HG02870 (cell line): Measurements from ENCODE around the gene LMF1.

Experiments used
- ATAC-seq: cut with Tn5 transposase; IDR thresholded peaks from one replicate; pipeline ENCODE4 v1.9.1; 2021; ENCODE audit warnings: mild to moderate bottlenecking, moderate library complexity; ENCODE audit not compliant: unreplicated experiment

The LMF1 gene

DNA sequence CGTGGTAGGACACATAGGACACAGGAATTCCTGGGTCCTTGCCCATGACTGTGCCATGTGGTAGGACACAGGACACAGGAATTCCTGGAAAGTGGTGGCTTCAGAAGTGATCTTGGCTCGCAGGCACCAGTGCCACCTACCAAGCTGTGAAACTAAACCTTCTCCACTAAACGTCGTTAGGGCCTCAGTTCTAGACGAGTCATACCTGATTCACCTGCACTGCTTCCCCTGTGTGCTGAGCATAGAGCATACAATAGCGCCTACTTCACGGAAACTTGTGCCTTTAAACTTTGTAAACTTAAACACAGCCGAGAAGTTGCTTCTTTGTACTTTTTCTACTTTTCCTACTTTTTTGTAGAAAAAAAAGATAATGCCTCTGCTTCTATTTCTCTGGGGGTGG lies 15.6 kb upstream of the LMF1 start:
- no peak for ATAC-seq

- no peak for ATAC-seq
Observed at GRCh38 chr16:985646-986400, 15.0 kb upstream of the LMF1 start.

DNA sequence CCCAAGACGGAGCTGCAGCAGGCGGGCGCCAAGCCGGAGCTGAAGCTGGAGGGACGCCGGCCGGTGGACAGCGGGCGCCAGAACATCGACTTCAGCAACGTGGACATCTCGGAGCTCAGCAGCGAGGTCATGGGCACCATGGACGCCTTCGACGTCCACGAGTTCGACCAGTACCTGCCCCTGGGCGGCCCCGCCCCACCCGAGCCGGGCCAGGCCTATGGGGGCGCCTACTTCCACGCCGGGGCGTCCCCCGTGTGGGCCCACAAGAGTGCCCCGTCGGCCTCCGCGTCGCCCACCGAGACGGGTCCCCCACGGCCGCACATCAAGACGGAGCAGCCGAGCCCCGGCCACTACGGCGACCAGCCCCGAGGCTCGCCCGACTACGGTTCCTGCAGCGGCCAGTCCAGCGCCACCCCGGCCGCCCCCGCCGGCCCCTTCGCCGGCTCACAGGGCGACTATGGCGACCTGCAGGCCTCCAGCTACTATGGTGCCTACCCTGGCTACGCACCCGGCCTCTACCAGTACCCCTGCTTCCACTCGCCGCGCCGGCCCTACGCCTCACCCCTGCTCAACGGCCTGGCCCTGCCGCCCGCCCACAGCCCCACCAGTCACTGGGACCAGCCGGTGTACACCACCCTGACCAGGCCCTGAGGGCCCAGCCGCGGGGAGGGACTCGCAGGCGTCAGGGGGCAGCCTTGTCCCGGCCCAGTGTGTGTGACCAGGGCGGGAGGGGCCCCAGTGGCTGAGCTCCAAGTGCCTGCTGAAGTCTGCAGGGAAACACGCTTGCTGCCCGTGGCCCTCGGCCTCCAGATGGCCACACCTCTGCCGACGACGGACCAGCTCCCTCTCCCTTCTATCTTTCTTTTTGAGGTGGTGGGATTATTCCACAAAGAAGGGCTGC lies 14.2 kb upstream of the LMF1 start:
- no peak for ATAC-seq

- no peak for ATAC-seq
Observed at GRCh38 chr16:984121-984694, 13.4 kb upstream of the LMF1 start.

- ATAC-seq, result no peak
Observed at GRCh38 chr16:983044-984030, 12.6 kb upstream of the LMF1 start.

DNA sequence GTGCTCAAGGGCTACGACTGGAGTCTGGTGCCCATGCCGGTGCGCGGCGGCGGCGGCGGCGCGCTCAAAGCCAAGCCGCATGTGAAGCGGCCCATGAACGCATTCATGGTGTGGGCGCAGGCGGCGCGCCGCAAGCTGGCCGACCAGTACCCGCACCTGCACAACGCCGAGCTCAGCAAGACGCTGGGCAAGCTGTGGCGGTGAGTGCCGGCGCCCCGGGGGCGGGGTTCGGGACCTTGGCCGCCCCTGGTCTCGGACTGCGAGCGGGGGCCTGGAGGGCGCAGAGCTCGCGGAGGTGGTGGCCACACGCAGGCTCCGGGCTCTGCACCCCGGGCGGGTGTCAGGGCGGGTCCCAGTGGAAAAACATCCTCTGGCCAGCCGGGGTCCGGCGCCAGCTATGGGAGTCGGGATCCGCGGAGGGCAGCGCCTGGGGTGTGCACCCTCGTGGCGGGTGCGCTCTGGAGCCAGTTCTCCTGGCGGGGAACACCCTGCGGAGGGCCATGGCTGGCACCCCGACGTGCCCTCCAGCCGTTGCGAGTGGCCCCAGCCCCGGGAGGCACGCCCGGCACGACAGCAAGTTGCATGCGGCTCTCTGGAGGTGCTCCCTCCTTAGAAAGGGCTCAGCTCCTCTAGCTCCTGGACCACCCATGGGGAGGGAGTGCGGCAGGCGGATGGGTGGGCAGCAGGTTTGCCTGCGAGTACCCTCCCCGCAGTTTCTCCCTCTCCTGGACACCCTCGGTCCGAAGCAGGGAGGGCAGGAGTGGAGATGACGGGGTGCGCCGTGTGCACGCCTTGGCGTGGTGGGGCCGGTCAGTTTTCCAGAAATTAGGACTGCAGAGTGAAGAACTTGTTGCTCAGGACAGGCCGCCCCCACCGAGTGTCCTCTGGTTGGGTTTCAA lies 11.6 kb upstream of the LMF1 start:
- no peak for ATAC-seq

DNA sequence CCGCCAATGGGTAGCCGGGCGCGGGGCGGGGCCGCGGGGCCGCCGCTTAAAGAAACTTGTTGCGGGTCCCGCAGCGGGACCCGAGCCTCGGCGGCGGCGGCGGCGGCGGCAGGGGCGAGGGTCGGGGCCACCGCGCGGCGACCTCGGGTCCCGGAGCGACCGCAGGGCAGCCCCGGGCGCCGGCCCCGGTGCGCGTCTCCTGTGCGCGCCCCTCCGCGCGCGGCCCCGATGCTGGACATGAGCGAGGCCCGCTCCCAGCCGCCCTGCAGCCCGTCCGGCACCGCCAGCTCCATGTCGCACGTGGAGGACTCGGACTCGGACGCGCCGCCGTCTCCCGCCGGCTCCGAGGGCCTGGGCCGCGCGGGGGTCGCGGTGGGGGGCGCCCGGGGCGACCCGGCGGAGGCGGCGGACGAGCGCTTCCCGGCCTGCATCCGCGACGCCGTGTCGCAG lies 10.9 kb upstream of the LMF1 start, which contains the start of gene SOX8:
TSS of gene SOX8 (plus strand) at position 76 of the 450 bp plus-strand sequence. CDS start at position 229, 153 bp downstream.
- ATAC-seq, result no peak

DNA sequence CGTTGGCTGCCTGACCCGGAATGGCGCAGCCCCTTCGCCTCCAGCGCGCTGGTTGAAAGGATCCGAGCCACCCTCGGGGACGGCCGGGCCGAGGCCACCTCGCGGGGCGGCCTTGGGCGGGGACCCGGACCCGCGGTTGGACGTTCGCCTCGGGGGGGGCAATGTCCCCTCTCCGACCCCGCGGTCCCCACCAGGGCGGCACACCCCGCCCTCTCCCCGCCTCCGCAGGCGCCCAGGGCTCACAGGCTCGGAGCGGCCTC lies 9.7 kb upstream of the LMF1 start:
- no peak for ATAC-seq

- no peak for ATAC-seq
Observed at GRCh38 chr16:979859-980594, 9.2 kb upstream of the LMF1 start.

DNA sequence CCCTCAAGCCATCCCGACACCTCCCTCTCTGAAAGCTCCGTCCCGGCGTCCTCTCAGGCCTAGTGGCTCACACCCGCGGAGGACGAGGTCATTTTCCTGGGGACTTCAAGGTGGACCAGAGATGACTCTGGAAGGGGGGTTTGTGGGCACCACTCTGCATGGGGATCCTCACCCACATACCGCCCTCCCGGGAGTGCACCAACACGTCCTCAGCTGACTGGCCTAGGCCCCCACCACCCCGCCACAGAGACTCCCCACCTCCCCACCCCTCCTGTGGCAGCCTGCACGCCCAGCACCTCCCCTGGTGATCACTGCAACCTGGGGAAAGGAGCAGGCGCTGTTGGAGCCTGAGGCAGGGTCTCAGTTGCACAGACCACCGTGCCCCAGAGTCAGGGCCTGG lies 8.4 kb upstream of the LMF1 start:
- ATAC-seq, result no peak

GRCh38 chr16:978403-978802 lies 7.6 kb upstream of the LMF1 start:
- no peak for ATAC-seq

- no peak for ATAC-seq
Observed at GRCh38 chr16:977896-978295, 7.1 kb upstream of the LMF1 start.

DNA sequence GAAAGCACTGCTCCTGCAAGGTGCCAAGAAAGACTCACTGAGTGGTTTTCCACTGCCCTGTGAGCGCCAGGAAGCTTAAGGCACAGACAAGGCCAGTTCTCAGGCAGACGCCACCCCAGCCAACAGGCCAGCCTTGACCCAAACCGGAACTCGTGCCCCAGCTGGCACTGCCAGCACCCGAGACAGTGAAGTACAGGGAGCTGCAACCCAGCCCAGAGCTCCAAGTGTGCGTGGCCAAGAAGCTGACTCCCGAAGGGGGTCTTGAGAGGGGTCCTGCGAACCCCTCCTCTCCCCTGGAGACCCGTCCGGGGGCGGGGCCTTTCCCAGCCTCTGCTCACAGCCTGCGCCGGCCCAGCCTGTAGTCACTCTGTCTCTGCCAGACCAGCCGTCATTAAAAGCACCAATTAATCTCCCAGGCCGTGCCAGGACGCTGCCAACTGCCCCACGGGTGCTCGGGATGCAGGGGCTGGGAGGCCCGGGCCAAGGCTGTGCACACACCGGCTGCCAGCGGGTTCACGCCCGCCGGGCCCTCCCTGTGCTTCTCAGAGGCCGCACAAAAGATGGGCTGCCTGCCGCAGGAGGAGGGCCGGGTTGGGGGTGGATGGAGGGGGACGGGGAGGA lies 6.4 kb upstream of the LMF1 start:
- no peak for ATAC-seq

GRCh38 chr16:976389-976931 lies 5.7 kb upstream of the LMF1 start:
- no peak for ATAC-seq

DNA sequence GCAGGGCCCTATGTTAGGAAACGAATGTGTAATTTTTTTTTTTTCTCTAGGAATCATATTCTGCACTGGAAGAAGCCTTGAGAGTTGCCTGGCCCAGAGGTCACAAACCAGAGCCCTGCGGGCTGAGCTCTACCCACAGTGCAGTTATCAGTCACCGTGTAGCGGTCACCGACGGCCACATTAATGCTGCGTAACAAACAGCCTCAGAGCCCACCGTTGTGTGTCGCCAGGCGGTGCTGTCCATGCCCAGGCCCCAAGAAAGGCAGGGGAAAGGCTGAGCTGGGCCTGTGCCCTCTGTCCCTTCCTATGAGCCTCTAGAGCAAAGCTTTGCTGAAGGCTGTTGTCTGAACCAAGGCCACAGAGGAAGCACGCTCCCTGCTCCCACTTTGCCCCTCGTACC lies 4.5 kb upstream of the LMF1 start:
- ATAC-seq, result no peak

- ATAC-seq, result no peak
Observed at GRCh38 chr16:974611-975261, 4.0 kb upstream of the LMF1 start.

GRCh38 chr16:974001-974601 lies 3.3 kb upstream of the LMF1 start:
- ATAC-seq, result no peak
